Measurements from ENCODE around the gene CLIC4.

GRCh38 chr1:24707687-24708086 lies 37.6 kb upstream of the CLIC4 start:
- TF ChIP-seq CTCF (conservative IDR thresholded peaks at IDR 0.05) (no peak), EZH2 (IDR thresholded peaks at IDR 0.05; ENCODE audit: low read depth) (no peak)
